ENCODE measurements around the gene DUSP6. TPM values are rescaled to one million over a fixed set of nuclear protein-coding genes. Genes with fewer than 3 reads are reported as not detected.
A peak's percentile ranks its signal among the peaks of the same experiment; 100 is the strongest.

The DUSP6 gene
- total and polyA plus RNA-seq, 9 of the 15 experiments (the other 6 are each of a cell fraction or from before 2014, with no cell fraction given) = 0.04 to 0.60 (median 0.08) TPM; not detected in 2

GRCh38 chr12:89390802-89391673 is 38.7 kb upstream of the DUSP6 start (continued):
- peak; percentile 60 for TF ChIP-seq PRDM10 (IDR thresholded peaks at IDR 0.05; ENCODE audit: partially characterized antibody)
- no peak for TF ChIP-seq MAFG (tag; conservative IDR thresholded peaks at IDR 0.05)
- TF ChIP-seq SMARCE1 (IDR thresholded peaks at IDR 0.05) = no peak
- TF ChIP-seq ZNF639 (CRISPR knock-in tag; conservative IDR thresholded peaks at IDR 0.05 in 1 of 2, IDR thresholded peaks at IDR 0.05 in 1 of 2) = 0 out of 4 replicates have a peak, but pooled peaks of 1 of the 2 experiments have one; percentile 43
- no peak for TF ChIP-seq ZBTB5 (IDR thresholded peaks at IDR 0.05)
- TF ChIP-seq ARNT (IDR thresholded peaks at IDR 0.05) = no peak
- 0 out of 2 replicates have a peak, but pooled peaks have one; percentile 24 for TF ChIP-seq NCOR1 (IDR thresholded peaks at IDR 0.05)
- TF ChIP-seq SMARCA4 (IDR thresholded peaks at IDR 0.05) = 0 out of 2 replicates have a peak, but pooled peaks have one; percentile 22
- TF ChIP-seq IFI16 (CRISPR knock-in tag; IDR thresholded peaks at IDR 0.05) = no peak
- TF ChIP-seq WHSC1 (IDR thresholded peaks at IDR 0.05; ENCODE audit: low read length) = no peak
- no peak for TF ChIP-seq POLR2AphosphoS2 (IDR thresholded peaks at IDR 0.05; ENCODE audit: low read length)
- no peak for TF ChIP-seq IRF9 (tag; IDR thresholded peaks at IDR 0.05)
- TF ChIP-seq C11orf30 (IDR thresholded peaks at IDR 0.05; ENCODE audit: low read depth) = 0 out of 2 replicates have a peak, but pooled peaks have one; percentile 16
- TF ChIP-seq SMARCB1 (IDR thresholded peaks at IDR 0.05; ENCODE audit: insufficient read length, low read depth) = no peak
- TF ChIP-seq EP300 (IDR thresholded peaks at IDR 0.05; ENCODE audit: low read length) = peak; percentile 36; the same call in 1 of the 2 replicates
- no peak for TF ChIP-seq HDAC8 (tag; IDR thresholded peaks at IDR 0.05)
- TF ChIP-seq ZBTB34 (CRISPR knock-in tag; IDR thresholded peaks at IDR 0.05) = no peak
- TF ChIP-seq SOX6 (IDR thresholded peaks at IDR 0.05) = no peak
- 0 out of 2 replicates have a peak, but pooled peaks have one; percentile 25 for TF ChIP-seq HDAC2 (IDR thresholded peaks at IDR 0.05)

Measured in K562 (cell line).